K562 (cell line): ENCODE measurements around the gene SKP2. TPM values are rescaled to one million over a fixed set of nuclear protein-coding genes. Genes with fewer than 3 reads are reported as not detected.

ENCODE experiments used
- CHCHD3 ChIP-seq: fragments of 250-450 bp; sonication (Bioruptor Pico); IDR thresholded peaks from 2 replicates; pipeline ENCODE4 v2.1.2; 2022; ENCODE audit warnings: mild to moderate bottlenecking
- PBX2 ChIP-seq, 2 experiments: IDR thresholded peaks in 1 of 2; conservative IDR thresholded peaks in 1 of 2; 2 replicates each; pipeline ENCODE4 v1.6.1; 2016; ENCODE audit warnings: low read depth in 2 of 2, mild to moderate bottlenecking in 1 of 2, missing compliant biosample characterization in 1 of 2, missing genetic modification characterization in 1 of 2, moderate library complexity in 1 of 2
- POLR2B ChIP-seq: fragments of 450-650 bp; IDR thresholded peaks from 2 replicates; pipeline ENCODE4 v1.6.1; 2018; ENCODE audit warnings: low read depth; ENCODE audit not compliant: partially characterized antibody
- POLR3G ChIP-seq: IDR thresholded peaks from 2 replicates; pipeline ENCODE4 v1.6.1; 2011; ENCODE audit not compliant: insufficient read length, insufficient replicate concordance; ENCODE audit errors: extremely low read depth
- REST ChIP-seq, 2 experiments: fragments of 450-650 bp; formaldehyde crosslinking in 1 of 2; IDR thresholded peaks; 2 replicates each; pipeline versions ENCODE4 v1.4.0 to v1.6.1; 2014 to 2020; ENCODE audit warnings: mild to moderate bottlenecking in 2 of 2, borderline replicate concordance in 1 of 2, low read depth in 1 of 2
- RNF2 ChIP-seq: sonication (generic); IDR thresholded peaks from 2 replicates; pipeline ENCODE4 v1.6.1; 2016
- ZFP91 ChIP-seq: sonication (generic); formaldehyde crosslinking; IDR thresholded peaks from 2 replicates; pipeline ENCODE4 v1.8.0; 2022; ENCODE audit warnings: mild to moderate bottlenecking, missing genetic modification reagents
- ZNF253 ChIP-seq: fragments of 250-450 bp; sonication (Bioruptor Pico); conservative IDR thresholded peaks from 2 replicates; pipeline ENCODE4 v1.6.1; 2021; ENCODE audit warnings: mild to moderate bottlenecking
- polyA plus RNA-seq, 8 experiments: library from polyadenylated mRNA; depleted of rRNA in 4 of 8; stranded (reverse) in 5 of 8; unstranded in 3 of 8; fragments of >200 nt; fragmentation: Nextera tagmentation in 2 of 8; fragmentation: Illumina TruSeq in 1 of 8; extraction: Ambion mirVana in 2 of 8; extraction: Trizol in 1 of 8; gene quantifications; 2 replicates each; pipeline versions ENCODE4 v1.2.1 to v1.2.3, GENCODE V29; 2011 to 2014; ENCODE audit warnings: inconsistent platforms in 1 of 8, missing spikeins in 1 of 8
- total RNA-seq, 7 experiments: library from RNA; depleted of rRNA in 6 of 7; stranded (reverse); fragments of >200 nt in 6 of 7; fragmentation: Illumina TruSeq in 2 of 7; extraction: Trizol in 2 of 7; gene quantifications; 2 replicates each; pipeline versions ENCODE4 v1.2.1 to v1.2.3, GENCODE V29; 2011 to 2021; ENCODE audit warnings: low replicate concordance in 1 of 7

Gene SKP2
- total and polyA plus RNA-seq, 9 of the 15 experiments (the other 6 are each of a cell fraction or from before 2014, with no cell fraction given): 30.0 to 97.5 (median 80.8) TPM

GRCh38 chr5:36151434-36152323 lies at the start of gene SKP2, which contains the start of gene LMBRD2 (continued):
- TF ChIP-seq PBX2 (CRISPR knock-in tag; IDR thresholded peaks at IDR 0.05; ENCODE audit: low read depth) (no peak), PBX2 (tag; conservative IDR thresholded peaks at IDR 0.05; ENCODE audit: low read depth) (no peak), REST (IDR thresholded peaks at IDR 0.05; ENCODE audit: borderline replicate concordance) (no peak), REST (CRISPR knock-in tag; IDR thresholded peaks at IDR 0.05; ENCODE audit: low read depth) (peak; percentile 43; the same call in 1 of the 2 replicates), POLR2B (no peak), ZNF253 (CRISPR knock-in tag) (no peak), POLR3G (no peak), CHCHD3 (CRISPR knock-in tag) (0 out of 2 replicates have a peak, but pooled peaks have one; percentile 19), RNF2 (peak; percentile 45; the same call in 1 of the 2 replicates), ZFP91 (no peak)
